MCF 10A (cell line): ENCODE data around the gene UBTFL1. TPM values are rescaled to one million over a fixed set of nuclear protein-coding genes. Genes with fewer than 3 reads are reported as not detected.

Experiments
- BruUV-seq: library from RNA; stranded (reverse); fragments of 400-500 nt; replicated peaks from 2 replicates; lab custom pipeline; 2021; lab: Mats Ljungman, UMichigan
- CTCF ChIA-PET: fragments of 300-600 bp; sonication (Branson Sonifier 250); formaldehyde crosslinking; extraction: SDS; loops from one replicate; lab custom pipeline; 2021; ENCODE audit warnings: antibody characterized with exemption, inconsistent platforms; lab: Yijun Ruan, JAX
- POLR2A ChIA-PET: fragments of 300-600, 350-650 bp; sonication (Branson Sonifier 250); formaldehyde crosslinking; extraction: SDS; loops from one replicate; lab custom pipeline; 2020; ENCODE audit warnings: antibody characterized with exemption, inconsistent platforms; lab: Yijun Ruan, JAX
- DNase-seq: peaks from one replicate; pipeline ENCODE4 v3.0.0-alpha.2; 2018; ENCODE audit not compliant: unreplicated experiment
- H3K27ac Mint-ChIP-seq: one replicate; pipeline ENCODE4 v1.8.0; 2022; ENCODE audit warnings: mild to moderate bottlenecking, low read depth, mixed read lengths; ENCODE audit not compliant: unreplicated experiment
- H3K27me3 Mint-ChIP-seq: one replicate; pipeline ENCODE4 v1.8.0; 2022; ENCODE audit warnings: mixed read lengths; ENCODE audit not compliant: insufficient read depth, unreplicated experiment
- H3K36me3 Mint-ChIP-seq: one replicate; pipeline ENCODE4 v1.8.0; 2022; ENCODE audit warnings: mild to moderate bottlenecking, moderate library complexity, mixed read lengths; ENCODE audit not compliant: insufficient read depth, unreplicated experiment
- H3K4me1 Mint-ChIP-seq: one replicate; pipeline ENCODE4 v1.8.0; 2022; ENCODE audit warnings: mixed read lengths; ENCODE audit not compliant: insufficient read depth, unreplicated experiment
- H3K4me3 Mint-ChIP-seq: one replicate; pipeline ENCODE4 v1.8.0; 2022; ENCODE audit warnings: mild to moderate bottlenecking, moderate library complexity, mixed read lengths; ENCODE audit not compliant: unreplicated experiment
- H3K9me3 Mint-ChIP-seq: one replicate; pipeline ENCODE4 v1.8.0; 2022; ENCODE audit warnings: mixed read lengths; ENCODE audit not compliant: unreplicated experiment
- intact Hi-C: fragments of 100-400 bp; cut with micrococcal nuclease; formaldehyde crosslinking; loops from 2 replicates; pipeline ENCODE4 v1.14.1; 2022
- total RNA-seq: library from RNA; stranded (reverse); gene quantifications from 2 replicates; pipeline ENCODE4 v1.2.3, GENCODE V29; 2022
- TF ChIP-seq, protein P1 (sequence below): fragments of 200-600 bp; IDR thresholded peaks from one replicate; pipeline ENCODE4 v1.8.0; 2022; ENCODE audit warnings: antibody characterized with exemption, mild to moderate bottlenecking; ENCODE audit not compliant: unreplicated experiment

Gene UBTFL1
- total RNA-seq, 1 experiment from 2014 or later, result not detected

DNA sequence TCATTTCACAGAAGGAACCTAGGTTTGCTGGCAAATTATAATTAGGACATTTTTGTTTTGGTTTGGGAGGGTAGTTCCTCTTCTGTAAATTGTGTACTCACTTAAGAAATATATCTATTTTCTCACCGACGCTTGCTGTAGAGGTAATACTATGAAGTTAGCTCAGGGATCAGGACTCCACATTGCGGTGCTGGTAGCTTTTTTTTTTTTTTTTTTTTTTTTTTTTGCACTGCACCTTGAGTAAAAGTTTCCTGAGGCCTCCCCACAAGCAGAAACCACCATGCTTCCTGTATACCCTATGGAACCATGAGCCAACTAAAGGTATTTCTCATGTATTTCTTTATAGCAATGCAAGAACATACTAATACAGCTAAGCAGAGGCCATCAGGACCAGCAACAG lies 14.7 kb downstream of the UBTFL1 start:
- intact Hi-C loops, result no loop called here
- H3K27ac Mint-ChIP-seq, result no peak overlapping the region
- CTCF ChIA-PET, result no interaction called here
- no peaks in the 10 kb centered on the region for H3K4me1 Mint-ChIP-seq
- POLR2A ChIA-PET, result no interaction called here
- peaks cover 25% of the 10 kb centered on the region for H3K27me3 Mint-ChIP-seq
- H3K36me3 Mint-ChIP-seq, result no peaks in the 10 kb centered on the region
- H3K4me3 Mint-ChIP-seq, result no peak overlapping the region
- no peak for DNase-seq
- no TSS peak for BruUV-seq
- H3K9me3 Mint-ChIP-seq, result no peaks in the 10 kb centered on the region
- TF ChIP-seq, protein P1, sequence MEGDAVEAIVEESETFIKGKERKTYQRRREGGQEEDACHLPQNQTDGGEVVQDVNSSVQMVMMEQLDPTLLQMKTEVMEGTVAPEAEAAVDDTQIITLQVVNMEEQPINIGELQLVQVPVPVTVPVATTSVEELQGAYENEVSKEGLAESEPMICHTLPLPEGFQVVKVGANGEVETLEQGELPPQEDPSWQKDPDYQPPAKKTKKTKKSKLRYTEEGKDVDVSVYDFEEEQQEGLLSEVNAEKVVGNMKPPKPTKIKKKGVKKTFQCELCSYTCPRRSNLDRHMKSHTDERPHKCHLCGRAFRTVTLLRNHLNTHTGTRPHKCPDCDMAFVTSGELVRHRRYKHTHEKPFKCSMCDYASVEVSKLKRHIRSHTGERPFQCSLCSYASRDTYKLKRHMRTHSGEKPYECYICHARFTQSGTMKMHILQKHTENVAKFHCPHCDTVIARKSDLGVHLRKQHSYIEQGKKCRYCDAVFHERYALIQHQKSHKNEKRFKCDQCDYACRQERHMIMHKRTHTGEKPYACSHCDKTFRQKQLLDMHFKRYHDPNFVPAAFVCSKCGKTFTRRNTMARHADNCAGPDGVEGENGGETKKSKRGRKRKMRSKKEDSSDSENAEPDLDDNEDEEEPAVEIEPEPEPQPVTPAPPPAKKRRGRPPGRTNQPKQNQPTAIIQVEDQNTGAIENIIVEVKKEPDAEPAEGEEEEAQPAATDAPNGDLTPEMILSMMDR, result no peak

DNA sequence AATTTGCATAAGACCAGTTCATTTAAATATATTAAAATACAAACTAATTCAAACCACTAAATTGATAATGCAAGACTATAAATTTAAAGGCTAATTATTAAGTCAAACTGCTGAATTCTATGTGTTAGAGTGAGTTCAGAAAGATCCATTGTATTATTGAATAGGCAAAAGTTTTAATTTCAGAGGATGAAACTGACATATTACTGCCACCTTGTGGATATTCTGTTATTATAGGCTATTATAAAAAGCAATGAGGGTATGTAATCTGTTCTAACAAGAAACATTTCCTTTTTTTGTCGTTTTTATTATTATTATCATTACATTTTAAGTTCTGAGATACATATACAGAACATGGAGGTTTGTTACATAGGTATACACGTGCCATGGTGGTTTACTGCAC lies 27.8 kb downstream of the UBTFL1 start:
- Mint-ChIP-seq H3K27me3 (peaks cover 54% of the 10 kb centered on the region), H3K9me3 (no peaks in the 10 kb centered on the region), H3K4me3 (no peak overlapping the region), H3K4me1 (no peaks in the 10 kb centered on the region), H3K36me3 (no peaks in the 10 kb centered on the region), H3K27ac (no peak overlapping the region)
- no TSS peak for BruUV-seq
- TF ChIP-seq, protein P1, result peak; percentile 38
- POLR2A ChIA-PET, result no interaction called here
- CTCF ChIA-PET, result interaction anchor here (0.6 to 1.0 kb wide), 4 partner anchors 9 to 1883 kb away, joined by 3 to 4 read pairs (median 3); no protein-coding TSS in a partner anchor
- peak; percentile 1 for DNase-seq
- intact Hi-C loops, result loop anchor here (5.0 kb wide), 1 partner anchor 436 kb away; no protein-coding TSS in a partner anchor

DNA sequence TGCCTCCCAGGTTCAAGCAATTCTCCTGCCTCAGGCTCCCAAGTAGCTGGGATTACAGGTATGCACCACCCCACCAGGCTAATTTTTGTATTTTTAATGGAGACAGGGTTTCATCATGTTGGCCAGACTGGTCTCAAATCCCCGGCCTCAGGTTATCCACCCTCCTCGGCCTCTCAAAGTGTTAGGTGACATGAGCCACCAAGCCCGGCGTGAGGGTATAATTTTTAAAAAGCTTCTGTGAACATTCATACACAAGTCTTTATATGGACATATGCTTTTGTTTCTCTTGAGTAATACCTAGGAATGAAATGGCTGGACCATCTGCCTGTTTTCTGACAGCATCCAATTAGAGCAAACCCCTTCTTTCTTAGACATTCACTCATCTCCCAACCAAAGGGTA lies 34.4 kb downstream of the UBTFL1 start:
- intact Hi-C loops, result no loop called here
- Mint-ChIP-seq H3K9me3 (no peaks in the 10 kb centered on the region), H3K27me3 (peaks cover 37% of the 10 kb centered on the region), H3K27ac (no peak overlapping the region), H3K4me1 (no peaks in the 10 kb centered on the region), H3K36me3 (peaks cover 4% of the 10 kb centered on the region), H3K4me3 (no peak overlapping the region)
- CTCF ChIA-PET, result no interaction called here
- no TSS peak for BruUV-seq
- no peak for DNase-seq
- TF ChIP-seq, protein P1, result no peak
- POLR2A ChIA-PET, result no interaction called here

DNA sequence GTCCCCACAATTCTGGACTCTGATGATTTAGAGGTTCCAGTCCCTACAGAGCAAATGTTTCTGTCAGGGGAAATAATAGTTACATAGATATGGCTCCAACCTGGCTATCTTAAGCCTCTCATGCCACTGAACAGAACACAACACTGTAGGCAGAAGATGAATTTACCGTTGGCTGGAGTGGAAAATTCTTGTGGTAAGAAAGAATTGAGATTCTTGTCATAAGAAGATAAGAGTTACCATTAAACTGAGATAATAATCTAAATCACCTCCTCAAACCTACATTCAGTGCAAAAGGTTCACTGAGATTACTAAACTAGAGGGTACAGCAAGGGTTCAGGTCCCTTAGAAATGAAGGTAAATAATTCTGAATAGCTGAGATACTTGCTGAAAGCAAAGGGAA lies 38.6 kb downstream of the UBTFL1 start:
- BruUV-seq, result no TSS peak
- no peak for DNase-seq
- H3K4me3 Mint-ChIP-seq, result no peak overlapping the region
- H3K36me3 Mint-ChIP-seq, result peaks cover 3% of the 10 kb centered on the region
- POLR2A ChIA-PET, result no interaction called here
- intact Hi-C loops, result no loop called here
- CTCF ChIA-PET, result no interaction called here
- peaks cover 48% of the 10 kb centered on the region for H3K27me3 Mint-ChIP-seq
- no peaks in the 10 kb centered on the region for H3K9me3 Mint-ChIP-seq
- no peak overlapping the region for H3K27ac Mint-ChIP-seq
- H3K4me1 Mint-ChIP-seq, result no peaks in the 10 kb centered on the region
- TF ChIP-seq, protein P1, result no peak
